SW 1271 (cell line): ENCODE data around the gene IGF1R.
"Not testable (repeated sequence)": the region's sequence is repeated elsewhere in the genome, so short reads cannot be mapped to it uniquely, and the experiment has no call there.

Experiments used
- DNase-seq, 2 experiments: peaks; one replicate each; lab custom pipeline; 2025; lab: John Stamatoyannopoulos, UW

Gene IGF1R

GRCh38 chr15:98998279-98998678 is 349.9 kb downstream of the IGF1R start:
- DNase-seq = no peak

- no peak for DNase-seq
Observed at GRCh38 chr15:98999233-98999632, 350.9 kb downstream of the IGF1R start.

GRCh38 chr15:99002226-99002625 is 353.9 kb downstream of the IGF1R start:
- DNase-seq = no peak

- DNase-seq = not testable (repeated sequence)
Observed at GRCh38 chr15:99003317-99003716, 355.0 kb downstream of the IGF1R start.

GRCh38 chr15:99004998-99005974 is 356.9 kb downstream of the IGF1R start:
- not testable (repeated sequence) for DNase-seq

- no peak for DNase-seq
Observed at GRCh38 chr15:99006146-99006545, 357.8 kb downstream of the IGF1R start.

GRCh38 chr15:99006904-99007495 is 358.7 kb downstream of the IGF1R start:
- DNase-seq = no peak

GRCh38 chr15:99009741-99010330 is 361.5 kb downstream of the IGF1R start:
- DNase-seq = no peak

- DNase-seq = no peak
Observed at GRCh38 chr15:99010768-99011167, 362.4 kb downstream of the IGF1R start.
